Neural cell (in vitro differentiated cells): ENCODE measurements around the gene ETNK2.

Source experiments
- CTCF ChIP-seq: fragments of 450-650 bp; IDR thresholded peaks from 2 replicates; pipeline ENCODE4 v1.5.1; 2014; ENCODE audit warnings: antibody characterized with exemption, mild to moderate bottlenecking, moderate library complexity; ENCODE audit not compliant: poor library complexity, severe bottlenecking
- EP300 ChIP-seq: fragments of 450-650 bp; conservative IDR thresholded peaks from 2 replicates; pipeline ENCODE4 v1.6.1; 2014; ENCODE audit warnings: antibody characterized with exemption, mild to moderate bottlenecking, moderate library complexity; ENCODE audit not compliant: poor library complexity, severe bottlenecking
- EZH2 ChIP-seq: fragments of 200-600, 300-800 bp; shearing (Covaris generic), sonication (generic); IDR thresholded peaks from 2 replicates; pipeline ENCODE4 v1.6.1; 2014; ENCODE audit warnings: antibody characterized with exemption, low read length, borderline replicate concordance, mild to moderate bottlenecking; ENCODE audit not compliant: insufficient read depth, poor library complexity, severe bottlenecking
- MXI1 ChIP-seq: fragments of 450-650 bp; conservative IDR thresholded peaks from 2 replicates; pipeline ENCODE4 v1.6.1; 2014; ENCODE audit warnings: antibody characterized with exemption, mild to moderate bottlenecking; ENCODE audit not compliant: poor library complexity, severe bottlenecking
- POLR2AphosphoS5 ChIP-seq: IDR thresholded peaks from 2 replicates; pipeline ENCODE4 v1.6.1; 2012
- RAD21 ChIP-seq: fragments of 450-650 bp; conservative IDR thresholded peaks from 2 replicates; pipeline ENCODE4 v1.6.1; 2014; ENCODE audit warnings: antibody characterized with exemption, mild to moderate bottlenecking, moderate library complexity
- REST ChIP-seq: IDR thresholded peaks from 2 replicates; pipeline ENCODE4 v1.6.1; 2012; ENCODE audit warnings: borderline replicate concordance
- SMC3 ChIP-seq: fragments of 450-650 bp; conservative IDR thresholded peaks from 2 replicates; pipeline ENCODE4 v1.6.1; 2014; ENCODE audit warnings: antibody characterized with exemption, mild to moderate bottlenecking, moderate library complexity; ENCODE audit not compliant: poor library complexity

- TF ChIP-seq EZH2 (no peak), CTCF (no peak), POLR2AphosphoS5 (no peak), EP300 (no peak), REST (no peak), MXI1 (no peak), RAD21 (no peak), SMC3 (no peak)
These were observed 49.0 kb downstream of the ETNK2 start for GRCh38 chr1:204102739-204103430.
